GM10248 (cell line): ENCODE results near the gene CACNA2D2.

ENCODE experiments used
- CTCF ChIA-PET: fragments of 300-600 bp; sonication (Branson Sonifier 250); formaldehyde crosslinking; extraction: SDS; loops from one replicate; lab custom pipeline; 2021; ENCODE audit warnings: antibody characterized with exemption; lab: Yijun Ruan, JAX
- POLR2A ChIA-PET: fragments of 350-650 bp; sonication (Branson Sonifier 250); formaldehyde crosslinking; extraction: SDS; loops from one replicate; lab custom pipeline; 2020; ENCODE audit warnings: antibody characterized with exemption; lab: Yijun Ruan, JAX
- DNase-seq: peaks from one replicate; pipeline ENCODE4 v3.0.0; 2012; ENCODE audit errors: extremely low spot score
- CTCF ChIP-seq: IDR thresholded peaks from 2 replicates; pipeline ENCODE4 v1.5.1; 2012; ENCODE audit warnings: mild to moderate bottlenecking, low read depth; ENCODE audit errors: extremely low read depth, missing control alignments, control extremely low read depth

Gene CACNA2D2

GRCh38 chr3:50448752-50449539 is 54.5 kb downstream of the CACNA2D2 start:
- POLR2A ChIA-PET = interaction anchor here (0.6 kb wide), 1 partner anchor 69 kb away, joined by 3 read pairs; no protein-coding TSS in a partner anchor
- CTCF ChIA-PET = no interaction called here
- no peak for TF ChIP-seq CTCF
- DNase-seq = no peak

GRCh38 chr3:50447290-50447840 is 56.1 kb downstream of the CACNA2D2 start:
- TF ChIP-seq CTCF = no peak
- ChIA-PET POLR2A (no interaction called here), CTCF (interaction anchor here (1.5 to 1.6 kb wide), 2 partner anchors 10 to 95 kb away, joined by 4 read pairs; no protein-coding TSS in a partner anchor)
- no peak for DNase-seq

GRCh38 chr3:50445919-50446318 is 57.5 kb downstream of the CACNA2D2 start:
- no peak for TF ChIP-seq CTCF
- POLR2A ChIA-PET = no interaction called here
- CTCF ChIA-PET = interaction anchor here (1.5 to 1.6 kb wide), 2 partner anchors 11 to 17 kb away, joined by 4 read pairs; no protein-coding TSS in a partner anchor
- no peak for DNase-seq

- DNase-seq = no peak
- CTCF ChIA-PET = interaction anchor here (1.5 kb wide), 1 partner anchor 16 kb away, joined by 4 read pairs; no protein-coding TSS in a partner anchor
- POLR2A ChIA-PET = no interaction called here
- TF ChIP-seq CTCF = no peak
These were observed 58.7 kb downstream of the CACNA2D2 start for GRCh38 chr3:50444782-50445181.

GRCh38 chr3:50444213-50444612 is 59.2 kb downstream of the CACNA2D2 start:
- CTCF ChIA-PET = no interaction called here
- no peak for TF ChIP-seq CTCF
- POLR2A ChIA-PET = no interaction called here
- DNase-seq = no peak

- CTCF ChIA-PET = interaction anchor here (0.9 to 1.0 kb wide), 2 partner anchors 99 to 108 kb away, joined by 3 read pairs; no protein-coding TSS in a partner anchor
- POLR2A ChIA-PET = no interaction called here
- no peak for TF ChIP-seq CTCF
- DNase-seq = no peak
These were observed 60.4 kb downstream of the CACNA2D2 start for GRCh38 chr3:50442945-50443579.
